HEK293 (cell line): ENCODE measurements around the gene ODF2.

Source experiments
- CTCF ChIP-seq: fragments of 450-650 bp; formaldehyde crosslinking; IDR thresholded peaks from 2 replicates; pipeline ENCODE4 v1.5.1; 2016; ENCODE audit warnings: missing biosample characterization, missing genetic modification characterization
- FEZF1 ChIP-seq: fragments of 450-650 bp; formaldehyde crosslinking; IDR thresholded peaks from 2 replicates; pipeline ENCODE4 v1.5.1; 2016; ENCODE audit warnings: missing biosample characterization, missing genetic modification characterization
- HOXA7 ChIP-seq: sonication (generic); formaldehyde crosslinking; IDR thresholded peaks from 2 replicates; pipeline ENCODE4 v1.8.1; 2022; ENCODE audit warnings: missing genetic modification reagents, borderline replicate concordance
- MEIS1 ChIP-seq: sonication (generic); formaldehyde crosslinking; IDR thresholded peaks from 2 replicates; pipeline ENCODE4 v1.8.1; 2022; ENCODE audit warnings: missing genetic modification reagents, mild to moderate bottlenecking, borderline replicate concordance
- TCF7L2 ChIP-seq: IDR thresholded peaks from 2 replicates; pipeline ENCODE4 v1.6.1; 2011; ENCODE audit warnings: low read depth, mild to moderate bottlenecking, inconsistent platforms, low read length, moderate library complexity, borderline replicate concordance
- ZNF19 ChIP-seq: fragments of 450-650 bp; formaldehyde crosslinking; IDR thresholded peaks from 2 replicates; pipeline ENCODE4; 2016; ENCODE audit warnings: missing biosample characterization, missing genetic modification characterization, low read depth
- ZNF214 ChIP-seq: fragments of 450-650 bp; formaldehyde crosslinking; IDR thresholded peaks from 2 replicates; pipeline ENCODE4 v1.5.1; 2017; ENCODE audit warnings: missing biosample characterization, mild to moderate bottlenecking, missing genetic modification characterization, borderline replicate concordance
- TF ChIP-seq, protein P1 (sequence below): fragments of 450-650 bp; formaldehyde crosslinking; conservative IDR thresholded peaks from 2 replicates; pipeline ENCODE4 v1.5.1; 2016; ENCODE audit warnings: low read depth, missing biosample characterization, missing genetic modification characterization

GRCh38 chr9:128439273-128439672 is 16.5 kb upstream of the ODF2 start:
- TF ChIP-seq FEZF1 (tag by site-specific recombination) (no peak), ZNF214 (tag by site-specific recombination) (no peak), CTCF (no peak), ZNF19 (tag by site-specific recombination) (no peak), HOXA7 (no peak), MEIS1 (CRISPR knock-in tag) (no peak), TCF7L2 (no peak)
- TF ChIP-seq, protein P1, sequence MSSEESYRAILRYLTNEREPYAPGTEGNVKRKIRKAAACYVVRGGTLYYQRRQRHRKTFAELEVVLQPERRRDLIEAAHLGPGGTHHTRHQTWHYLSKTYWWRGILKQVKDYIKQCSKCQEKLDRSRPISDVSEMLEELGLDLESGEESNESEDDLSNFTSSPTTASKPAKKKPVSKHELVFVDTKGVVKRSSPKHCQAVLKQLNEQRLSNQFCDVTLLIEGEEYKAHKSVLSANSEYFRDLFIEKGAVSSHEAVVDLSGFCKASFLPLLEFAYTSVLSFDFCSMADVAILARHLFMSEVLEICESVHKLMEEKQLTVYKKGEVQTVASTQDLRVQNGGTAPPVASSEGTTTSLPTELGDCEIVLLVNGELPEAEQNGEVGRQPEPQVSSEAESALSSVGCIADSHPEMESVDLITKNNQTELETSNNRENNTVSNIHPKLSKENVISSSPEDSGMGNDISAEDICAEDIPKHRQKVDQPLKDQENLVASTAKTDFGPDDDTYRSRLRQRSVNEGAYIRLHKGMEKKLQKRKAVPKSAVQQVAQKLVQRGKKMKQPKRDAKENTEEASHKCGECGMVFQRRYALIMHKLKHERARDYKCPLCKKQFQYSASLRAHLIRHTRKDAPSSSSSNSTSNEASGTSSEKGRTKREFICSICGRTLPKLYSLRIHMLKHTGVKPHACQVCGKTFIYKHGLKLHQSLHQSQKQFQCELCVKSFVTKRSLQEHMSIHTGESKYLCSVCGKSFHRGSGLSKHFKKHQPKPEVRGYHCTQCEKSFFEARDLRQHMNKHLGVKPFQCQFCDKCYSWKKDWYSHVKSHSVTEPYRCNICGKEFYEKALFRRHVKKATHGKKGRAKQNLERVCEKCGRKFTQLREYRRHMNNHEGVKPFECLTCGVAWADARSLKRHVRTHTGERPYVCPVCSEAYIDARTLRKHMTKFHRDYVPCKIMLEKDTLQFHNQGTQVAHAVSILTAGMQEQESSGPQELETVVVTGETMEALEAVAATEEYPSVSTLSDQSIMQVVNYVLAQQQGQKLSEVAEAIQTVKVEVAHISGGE: no peak
